Measurements from ENCODE around the gene WDFY3.
A peak's percentile ranks its signal among the peaks of the same experiment; 100 is the strongest.

Gene WDFY3

DNA sequence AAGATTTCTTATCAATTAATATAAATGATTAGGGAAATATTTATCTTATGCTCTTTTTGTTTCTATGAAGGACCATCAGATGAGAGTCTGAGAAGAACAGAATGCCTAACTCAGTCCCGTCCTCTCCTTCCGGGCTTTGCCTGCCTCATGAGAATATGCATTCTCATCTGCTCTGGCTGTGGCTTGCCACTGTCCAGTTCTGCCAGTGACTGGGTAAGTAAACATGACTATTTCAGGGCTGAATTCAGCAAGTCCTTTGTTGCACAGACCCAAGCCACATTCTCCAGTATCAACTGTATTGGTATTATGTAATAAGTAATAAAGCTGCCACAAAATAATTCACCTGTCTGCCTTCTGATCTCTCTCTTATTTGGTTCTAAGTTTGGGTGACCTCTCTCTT lies 110.7 kb downstream of the WDFY3 start:
- DNase-seq (ENCODE audit: low read depth) = no peak
- TF ChIP-seq, protein P1, sequence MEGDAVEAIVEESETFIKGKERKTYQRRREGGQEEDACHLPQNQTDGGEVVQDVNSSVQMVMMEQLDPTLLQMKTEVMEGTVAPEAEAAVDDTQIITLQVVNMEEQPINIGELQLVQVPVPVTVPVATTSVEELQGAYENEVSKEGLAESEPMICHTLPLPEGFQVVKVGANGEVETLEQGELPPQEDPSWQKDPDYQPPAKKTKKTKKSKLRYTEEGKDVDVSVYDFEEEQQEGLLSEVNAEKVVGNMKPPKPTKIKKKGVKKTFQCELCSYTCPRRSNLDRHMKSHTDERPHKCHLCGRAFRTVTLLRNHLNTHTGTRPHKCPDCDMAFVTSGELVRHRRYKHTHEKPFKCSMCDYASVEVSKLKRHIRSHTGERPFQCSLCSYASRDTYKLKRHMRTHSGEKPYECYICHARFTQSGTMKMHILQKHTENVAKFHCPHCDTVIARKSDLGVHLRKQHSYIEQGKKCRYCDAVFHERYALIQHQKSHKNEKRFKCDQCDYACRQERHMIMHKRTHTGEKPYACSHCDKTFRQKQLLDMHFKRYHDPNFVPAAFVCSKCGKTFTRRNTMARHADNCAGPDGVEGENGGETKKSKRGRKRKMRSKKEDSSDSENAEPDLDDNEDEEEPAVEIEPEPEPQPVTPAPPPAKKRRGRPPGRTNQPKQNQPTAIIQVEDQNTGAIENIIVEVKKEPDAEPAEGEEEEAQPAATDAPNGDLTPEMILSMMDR (conservative IDR thresholded peaks at IDR 0.05; ENCODE audit: low read depth, low read length) = no peak
- H3K4me3 ChIP-seq (ENCODE audit: low read depth, low read length) = no peak overlapping the region

DNA sequence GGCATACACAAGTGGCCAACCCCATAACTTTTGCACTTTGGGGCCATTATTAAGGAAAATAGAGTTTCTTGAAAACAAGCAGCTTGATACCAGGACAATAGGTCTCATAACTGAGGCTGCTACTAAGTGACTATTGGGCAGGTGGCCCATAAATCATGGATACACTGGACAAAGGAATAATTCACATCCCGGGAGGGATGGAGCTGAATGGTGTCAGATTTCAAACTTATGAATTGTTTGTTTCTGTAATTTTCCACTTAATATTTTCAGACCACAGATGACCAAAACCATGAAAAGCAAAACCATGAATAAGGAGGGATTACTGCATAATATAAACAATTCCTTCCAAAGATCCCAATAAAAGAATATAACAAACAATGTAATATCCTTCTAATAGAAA lies 114.4 kb downstream of the WDFY3 start:
- H3K4me3 ChIP-seq (ENCODE audit: low read depth, low read length) = no peak overlapping the region
- TF ChIP-seq, protein P1 (conservative IDR thresholded peaks at IDR 0.05; ENCODE audit: low read depth, low read length) = no peak
- peak; percentile 16 for DNase-seq (ENCODE audit: low read depth)

DNA sequence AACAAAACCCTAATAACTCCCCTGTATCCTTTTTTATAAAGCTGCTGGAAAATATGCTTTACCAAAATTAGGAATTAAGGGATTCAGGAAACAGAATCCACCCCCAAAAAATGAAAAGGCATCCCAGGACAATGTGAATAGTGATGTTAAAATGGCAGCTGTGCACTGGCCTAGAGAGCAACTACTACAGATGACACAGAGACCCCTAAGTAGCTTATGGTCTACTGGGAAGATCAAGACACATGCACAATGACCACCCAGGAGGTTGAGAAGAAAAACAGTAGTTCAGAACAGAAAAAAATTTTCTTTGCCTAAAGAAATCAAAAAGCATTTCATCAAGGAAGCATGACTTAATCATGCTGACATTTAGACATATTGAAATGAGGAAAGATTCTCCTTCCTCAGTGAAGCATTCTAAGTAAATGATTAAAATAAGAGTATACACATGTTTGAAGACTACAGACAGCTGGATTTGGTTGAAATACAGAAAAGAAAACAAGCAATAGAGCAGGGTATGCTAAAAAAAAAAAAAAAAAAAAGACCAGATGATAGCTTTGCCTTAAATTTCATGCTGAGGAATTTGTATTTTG lies 117.3 kb downstream of the WDFY3 start:
- no peak for DNase-seq (ENCODE audit: low read depth)
- TF ChIP-seq, protein P1 (conservative IDR thresholded peaks at IDR 0.05; ENCODE audit: low read depth, low read length) = no peak
- H3K4me3 ChIP-seq (ENCODE audit: low read depth, low read length) = no peak overlapping the region

DNA sequence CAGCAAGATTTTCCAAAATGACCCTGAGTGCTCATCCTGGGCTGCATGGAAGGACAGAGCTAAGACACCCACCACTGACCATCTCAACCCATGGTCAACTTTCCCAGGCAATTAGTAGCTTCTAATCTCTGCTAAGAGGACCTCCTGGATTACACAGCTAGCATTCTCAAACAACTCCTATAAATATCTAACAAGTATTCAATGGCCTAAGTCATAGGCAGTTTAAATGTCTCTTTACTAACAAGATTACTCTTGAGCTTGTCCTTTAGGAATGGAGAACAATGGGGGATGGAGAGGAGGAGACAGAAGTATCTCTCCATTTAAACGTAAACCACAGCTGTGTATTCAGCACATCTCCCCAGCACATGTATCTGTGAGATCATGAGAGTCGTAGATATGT lies 118.1 kb downstream of the WDFY3 start:
- no peak for DNase-seq (ENCODE audit: low read depth)
- TF ChIP-seq, protein P1 (conservative IDR thresholded peaks at IDR 0.05; ENCODE audit: low read depth, low read length) = no peak
- H3K4me3 ChIP-seq (ENCODE audit: low read depth, low read length) = no peak overlapping the region

DNA sequence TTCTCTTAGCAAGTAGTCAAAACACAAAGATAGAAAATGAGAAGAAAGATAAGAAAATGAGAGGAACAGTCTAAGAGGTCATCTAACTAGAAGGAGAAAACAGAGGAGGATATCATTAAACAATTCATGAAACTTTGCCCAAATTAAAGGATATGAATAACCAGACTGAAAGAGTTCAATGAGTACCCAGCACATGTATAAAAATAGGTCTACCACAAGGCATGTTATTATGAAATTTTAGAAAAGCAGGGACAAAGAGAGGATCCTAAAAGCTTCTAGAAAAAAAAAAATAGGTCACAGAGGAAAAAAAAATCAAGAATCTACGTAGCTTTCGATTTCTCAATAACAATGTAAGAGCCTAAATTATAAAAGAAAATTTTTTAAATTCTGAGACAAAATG lies 118.5 kb downstream of the WDFY3 start:
- TF ChIP-seq, protein P1 (conservative IDR thresholded peaks at IDR 0.05; ENCODE audit: low read depth, low read length) = no peak
- no peak for DNase-seq (ENCODE audit: low read depth)
- no peak overlapping the region for H3K4me3 ChIP-seq (ENCODE audit: low read depth, low read length)

DNA sequence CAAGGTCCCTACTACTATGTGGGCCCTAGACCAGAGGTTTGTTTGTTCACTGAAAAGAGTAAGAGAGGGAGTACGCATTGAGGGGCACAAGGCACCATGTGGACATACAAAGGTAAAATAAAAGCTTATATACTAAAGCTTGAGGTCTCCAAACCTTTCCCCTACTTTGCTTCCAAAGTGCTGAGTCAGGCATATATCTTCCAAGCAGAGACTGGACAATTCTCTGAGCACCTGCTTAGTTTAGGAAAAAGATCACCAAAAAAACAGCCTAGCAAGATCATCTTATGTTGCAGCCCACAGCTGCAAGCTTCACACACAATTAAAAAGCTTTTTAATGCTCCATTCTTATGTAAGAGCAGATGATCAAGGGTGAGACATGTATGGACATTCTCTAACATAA lies 119.5 kb downstream of the WDFY3 start:
- DNase-seq (ENCODE audit: low read depth) = no peak
- H3K4me3 ChIP-seq (ENCODE audit: low read depth, low read length) = no peak overlapping the region
- TF ChIP-seq, protein P1 (conservative IDR thresholded peaks at IDR 0.05; ENCODE audit: low read depth, low read length) = no peak

DNA sequence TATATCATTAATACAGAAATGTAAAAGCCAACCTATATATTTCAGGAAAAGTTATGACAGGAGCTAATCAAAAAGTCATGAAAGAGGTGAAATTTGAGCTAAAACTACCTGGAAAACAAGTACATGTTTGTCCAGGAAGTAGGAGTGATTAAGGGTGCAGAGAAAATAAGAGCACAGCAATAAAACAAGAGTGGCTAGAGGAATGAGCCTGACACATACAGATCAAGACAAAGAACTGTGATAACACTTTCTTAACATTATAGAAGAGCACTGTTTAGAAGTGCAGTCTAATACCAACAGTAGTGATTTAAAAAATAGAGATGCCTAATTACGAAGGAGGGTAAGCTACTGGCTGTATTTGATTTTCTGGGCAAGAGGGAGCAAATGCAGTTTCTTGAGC lies 125.1 kb downstream of the WDFY3 start:
- H3K4me3 ChIP-seq (ENCODE audit: low read depth, low read length) = no peak overlapping the region
- TF ChIP-seq, protein P1 (conservative IDR thresholded peaks at IDR 0.05; ENCODE audit: low read depth, low read length) = no peak
- DNase-seq (ENCODE audit: low read depth) = no peak

Measured in choroid plexus epithelial cell (primary cell).